HUES48 (cell line): ENCODE measurements around the gene EVA1A.

ENCODE experiments used
- H3K27ac ChIP-seq: one replicate; pipeline ENCODE4 v1.7.0; 2013; ENCODE audit warnings: low read depth, low read length, inconsistent platforms
- H3K27me3 ChIP-seq: 2 replicates; pipeline ENCODE4 v1.6.1; 2013; ENCODE audit warnings: mild to moderate bottlenecking, low read length; ENCODE audit not compliant: control insufficient read depth, insufficient read depth
- H3K36me3 ChIP-seq: 2 replicates; pipeline ENCODE4 v1.6.1; 2013; ENCODE audit warnings: low read length; ENCODE audit not compliant: control insufficient read depth, insufficient read depth
- H3K4me1 ChIP-seq: 2 replicates; pipeline ENCODE4 v1.6.1; 2013; ENCODE audit warnings: mild to moderate bottlenecking, low read length; ENCODE audit not compliant: control insufficient read depth, insufficient read depth
- H3K4me3 ChIP-seq: 2 replicates; pipeline ENCODE4 v1.5.1; 2013; ENCODE audit warnings: mild to moderate bottlenecking, low read depth, low read length
- H3K9ac ChIP-seq: 2 replicates; pipeline ENCODE4 v1.6.1; 2013; ENCODE audit warnings: mild to moderate bottlenecking, low read depth, low read length, moderate library complexity
- H3K9me3 ChIP-seq: 2 replicates; pipeline ENCODE4 v1.6.1; 2013; ENCODE audit warnings: low read length; ENCODE audit not compliant: control insufficient read depth, insufficient read depth

EVA1A gene

DNA sequence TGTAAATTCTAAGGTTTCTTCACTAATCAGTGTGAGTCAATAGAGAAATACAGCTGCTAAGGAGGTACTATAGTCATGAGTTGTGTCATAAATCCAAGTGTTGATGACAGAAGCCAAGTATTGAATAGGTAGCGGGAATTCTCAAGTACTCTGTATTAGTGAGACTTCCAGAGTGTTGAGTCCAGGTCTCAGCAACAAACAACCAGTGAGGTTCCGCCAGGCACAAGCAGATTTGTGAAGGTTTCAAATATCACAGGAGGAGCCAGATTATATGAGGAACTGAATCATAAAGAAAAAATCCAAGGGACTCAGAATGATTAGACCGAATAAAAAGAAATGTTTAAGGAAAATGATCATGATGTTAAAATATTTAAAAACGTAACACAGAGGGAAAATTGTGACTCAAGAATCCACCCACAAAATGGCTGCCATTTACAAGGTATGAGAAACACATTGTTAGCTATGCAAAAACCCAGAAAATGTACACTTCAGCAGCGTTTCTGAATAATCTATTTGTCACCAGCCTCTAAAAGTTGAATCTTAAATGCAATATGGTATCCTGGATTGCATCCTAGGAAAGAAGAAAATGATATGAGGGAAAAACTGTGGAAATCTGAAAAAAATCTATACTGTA is 27.3 kb upstream of the EVA1A start:
- H3K9me3 ChIP-seq: no peaks in the 10 kb centered on the region
- no peak overlapping the region for H3K4me3 ChIP-seq
- H3K4me1 ChIP-seq: peaks cover 7% of the 10 kb centered on the region; the same call in 1 of the 2 replicates
- no peaks in the 10 kb centered on the region for H3K36me3 ChIP-seq
- H3K27ac ChIP-seq: no peak overlapping the region
- H3K27me3 ChIP-seq: no peaks in the 10 kb centered on the region
- H3K9ac ChIP-seq: no peak overlapping the region

DNA sequence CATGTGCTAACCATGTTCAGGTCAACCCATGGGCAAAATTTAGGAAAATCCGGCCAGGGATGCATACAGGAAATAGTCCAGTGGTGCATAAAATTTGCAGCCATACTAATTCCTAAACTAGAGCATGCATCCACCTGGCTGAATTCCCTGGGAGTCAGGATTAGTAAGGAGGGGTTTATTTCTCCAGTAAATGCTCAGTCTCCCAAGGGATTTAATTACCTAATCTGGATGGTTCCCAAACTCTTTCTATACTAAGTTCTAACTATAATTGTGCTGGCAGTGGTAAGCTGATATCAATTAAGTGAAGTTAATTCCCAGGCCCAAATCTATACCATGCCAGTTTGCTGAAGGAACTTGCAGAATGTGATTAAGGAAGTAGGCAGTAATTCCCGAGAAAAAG is 26.2 kb upstream of the EVA1A start:
- H3K9me3 ChIP-seq: no peaks in the 10 kb centered on the region
- H3K27ac ChIP-seq: no peak overlapping the region
- H3K27me3 ChIP-seq: no peaks in the 10 kb centered on the region

DNA sequence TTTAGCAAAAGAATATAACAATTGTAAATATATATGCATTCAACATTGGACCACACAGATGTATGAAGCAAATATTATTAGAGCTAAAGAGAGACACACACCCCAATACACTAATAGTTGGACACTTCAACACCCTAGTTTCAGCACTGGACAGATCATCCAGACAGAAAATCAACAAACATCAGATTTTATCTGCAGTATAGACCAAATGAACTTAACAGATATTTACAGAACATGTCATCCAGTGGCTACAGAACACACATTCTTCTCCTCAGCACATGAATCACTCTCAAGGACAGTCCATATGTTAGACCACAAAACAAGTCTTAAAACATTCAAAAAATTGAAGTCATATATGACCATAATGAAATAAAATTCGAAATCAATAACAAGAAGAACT is 22.1 kb upstream of the EVA1A start:
- no peaks in the 10 kb centered on the region for H3K36me3 ChIP-seq
- H3K4me1 ChIP-seq: no peaks in the 10 kb centered on the region
- no peak overlapping the region for H3K27ac ChIP-seq
- no peak overlapping the region for H3K9ac ChIP-seq
- H3K9me3 ChIP-seq: no peaks in the 10 kb centered on the region
- H3K4me3 ChIP-seq: no peak overlapping the region
- no peaks in the 10 kb centered on the region for H3K27me3 ChIP-seq

More for the DNA sequence above, 26.2 kb upstream of the EVA1A start:
- Histone ChIP-seq H3K4me1 (peaks cover 4% of the 10 kb centered on the region; the same call in 1 of the 2 replicates), H3K36me3 (no peaks in the 10 kb centered on the region), H3K4me3 (no peak overlapping the region), H3K9ac (no peak overlapping the region)

DNA sequence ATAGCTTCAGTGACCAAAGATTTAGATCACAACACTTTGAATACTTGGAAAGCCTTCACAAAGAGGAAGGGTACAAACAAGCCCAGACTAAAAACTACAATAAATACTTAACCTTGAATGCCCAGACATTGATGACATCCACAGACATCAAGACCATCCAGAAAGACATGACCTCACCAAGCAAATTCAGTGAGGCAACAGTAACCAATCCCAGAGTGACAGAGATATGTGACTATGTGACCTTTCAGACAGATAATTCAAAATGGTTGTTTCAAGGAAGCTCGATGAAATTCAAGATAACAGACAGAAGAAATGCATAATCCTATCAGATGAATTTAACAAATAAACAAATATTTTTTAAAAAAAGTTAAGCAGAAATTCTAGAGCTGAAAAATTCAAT is 19.9 kb upstream of the EVA1A start:
- Histone ChIP-seq H3K36me3 (no peaks in the 10 kb centered on the region), H3K27me3 (no peaks in the 10 kb centered on the region), H3K27ac (no peak overlapping the region), H3K4me1 (no peaks in the 10 kb centered on the region), H3K4me3 (no peak overlapping the region), H3K9me3 (no peaks in the 10 kb centered on the region), H3K9ac (no peak overlapping the region)

DNA sequence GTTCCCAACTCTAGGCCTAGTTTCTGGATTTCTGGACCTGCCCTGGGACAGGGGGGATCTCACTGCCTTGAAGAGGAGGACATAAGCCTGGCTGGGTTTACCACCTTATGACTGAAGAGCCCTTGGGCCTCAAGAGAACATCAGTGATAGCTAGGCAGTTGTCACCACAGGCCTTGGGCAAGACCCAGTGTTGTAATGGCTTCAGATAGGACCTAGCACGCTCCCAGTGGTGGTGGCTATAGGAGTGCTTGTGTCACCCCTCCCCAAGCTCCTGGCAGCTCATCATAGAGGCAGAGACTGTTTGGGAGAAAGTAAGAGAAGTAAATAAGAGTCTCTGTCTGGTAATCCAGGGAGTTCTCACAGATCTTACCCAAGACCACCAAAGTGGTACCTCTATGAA is 19.4 kb upstream of the EVA1A start:
- Histone ChIP-seq H3K27me3 (no peaks in the 10 kb centered on the region), H3K4me3 (no peak overlapping the region), H3K36me3 (no peaks in the 10 kb centered on the region), H3K9ac (no peak overlapping the region), H3K9me3 (no peaks in the 10 kb centered on the region), H3K4me1 (no peaks in the 10 kb centered on the region), H3K27ac (no peak overlapping the region)

DNA sequence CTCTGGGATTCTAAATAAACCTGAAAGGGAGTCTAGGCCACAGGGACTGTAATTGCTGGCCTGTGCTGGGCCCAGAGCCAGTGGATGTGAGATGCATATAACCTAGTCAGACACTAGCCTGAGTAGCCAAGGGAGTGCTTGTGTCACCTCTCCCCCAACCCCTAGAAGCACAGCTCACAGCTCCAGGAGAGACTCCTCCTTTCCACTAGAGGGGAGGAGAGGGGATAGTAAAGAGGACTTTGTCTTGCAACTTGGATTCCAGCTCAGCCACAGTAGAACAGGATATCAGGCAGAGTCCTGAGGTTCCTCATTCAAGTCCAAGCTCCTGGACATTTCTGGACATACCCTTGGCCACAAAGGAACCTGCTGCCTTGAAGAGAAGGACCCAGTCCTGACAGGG is 18.4 kb upstream of the EVA1A start:
- H3K36me3 ChIP-seq: no peaks in the 10 kb centered on the region
- no peak overlapping the region for H3K4me3 ChIP-seq
- no peaks in the 10 kb centered on the region for H3K4me1 ChIP-seq
- no peak overlapping the region for H3K9ac ChIP-seq
- H3K27ac ChIP-seq: no peak overlapping the region
- no peaks in the 10 kb centered on the region for H3K9me3 ChIP-seq
- H3K27me3 ChIP-seq: no peaks in the 10 kb centered on the region

DNA sequence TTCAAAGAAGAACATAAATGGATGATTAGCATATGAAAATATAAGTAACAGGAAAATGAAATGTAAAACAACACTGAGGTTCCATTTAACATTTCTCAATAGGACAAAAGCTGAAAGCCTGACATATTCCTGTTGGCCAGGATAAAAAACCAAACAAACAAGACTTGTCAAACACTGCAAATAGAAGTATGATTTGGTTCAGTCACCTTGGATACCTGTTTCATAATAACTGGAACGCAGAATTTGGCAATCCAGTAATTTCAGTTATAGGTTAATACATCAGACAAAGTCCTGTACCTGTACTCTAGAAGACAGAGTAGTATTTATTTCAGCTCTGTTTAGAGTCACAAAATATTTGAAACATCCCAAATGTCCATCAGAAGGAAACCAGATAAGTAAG is 16.5 kb upstream of the EVA1A start:
- Histone ChIP-seq H3K27ac (no peak overlapping the region), H3K4me3 (no peak overlapping the region), H3K4me1 (no peaks in the 10 kb centered on the region), H3K9me3 (no peaks in the 10 kb centered on the region), H3K9ac (no peak overlapping the region), H3K27me3 (no peaks in the 10 kb centered on the region), H3K36me3 (no peaks in the 10 kb centered on the region)

DNA sequence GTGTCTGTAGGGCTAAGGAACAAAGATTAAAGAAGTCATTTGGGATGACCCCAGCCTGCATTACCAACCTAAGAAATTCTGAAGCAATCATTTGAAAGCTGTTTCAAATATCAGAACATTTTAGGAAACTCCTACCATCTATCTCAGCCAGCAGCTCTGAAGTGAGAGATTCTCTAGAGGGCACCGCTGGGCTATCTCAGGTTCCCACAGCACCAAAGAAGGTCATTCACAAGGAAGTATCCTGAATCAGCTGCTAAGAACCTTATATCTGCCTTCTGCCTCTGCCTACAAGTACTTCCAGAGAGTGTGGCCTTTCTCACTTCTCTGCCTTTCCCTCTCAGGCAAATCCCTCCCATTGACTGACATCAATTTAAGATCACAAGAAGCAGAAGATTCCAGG is 13.4 kb upstream of the EVA1A start:
- Histone ChIP-seq H3K27ac (no peak overlapping the region), H3K36me3 (no peaks in the 10 kb centered on the region), H3K27me3 (no peaks in the 10 kb centered on the region), H3K9me3 (no peaks in the 10 kb centered on the region), H3K4me1 (no peaks in the 10 kb centered on the region), H3K9ac (no peak overlapping the region), H3K4me3 (no peak overlapping the region)

DNA sequence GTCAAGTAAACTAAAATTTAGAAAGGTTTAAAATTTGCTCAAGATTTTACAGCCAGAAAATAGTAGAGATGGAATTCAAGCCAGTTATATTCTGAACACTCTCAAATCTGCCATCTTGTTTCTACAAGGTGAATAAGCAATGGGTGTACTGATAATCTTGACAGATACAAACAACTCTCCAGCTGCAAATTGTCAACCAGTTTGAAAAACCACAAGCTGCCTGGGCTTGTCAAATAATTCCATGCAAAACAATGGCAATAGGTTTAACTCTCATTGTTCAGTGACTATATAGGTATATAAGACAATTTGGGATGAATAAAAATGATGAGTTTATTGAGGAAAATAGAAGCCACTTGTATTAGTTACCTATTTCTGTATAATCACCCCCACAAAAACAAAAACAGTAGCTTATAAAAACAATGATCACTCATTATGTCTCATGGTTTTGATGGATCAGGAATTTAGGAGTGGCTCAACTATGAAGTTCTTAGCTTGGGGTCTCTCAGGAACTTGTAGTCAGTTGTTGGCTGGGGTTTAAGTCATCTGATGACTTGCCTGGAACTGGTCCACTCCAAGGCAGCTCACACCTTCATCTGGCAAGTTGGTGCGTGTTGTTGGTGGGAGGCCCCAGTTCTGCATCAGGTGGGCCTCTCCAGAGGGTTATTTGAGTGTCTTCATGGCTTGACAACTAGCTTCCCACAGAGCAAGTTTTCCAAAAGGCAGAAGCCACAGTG is 12.6 kb upstream of the EVA1A start:
- Histone ChIP-seq H3K4me3 (no peak overlapping the region), H3K36me3 (no peaks in the 10 kb centered on the region), H3K9ac (no peak overlapping the region), H3K4me1 (no peaks in the 10 kb centered on the region), H3K27me3 (no peaks in the 10 kb centered on the region), H3K9me3 (no peaks in the 10 kb centered on the region), H3K27ac (no peak overlapping the region)

DNA sequence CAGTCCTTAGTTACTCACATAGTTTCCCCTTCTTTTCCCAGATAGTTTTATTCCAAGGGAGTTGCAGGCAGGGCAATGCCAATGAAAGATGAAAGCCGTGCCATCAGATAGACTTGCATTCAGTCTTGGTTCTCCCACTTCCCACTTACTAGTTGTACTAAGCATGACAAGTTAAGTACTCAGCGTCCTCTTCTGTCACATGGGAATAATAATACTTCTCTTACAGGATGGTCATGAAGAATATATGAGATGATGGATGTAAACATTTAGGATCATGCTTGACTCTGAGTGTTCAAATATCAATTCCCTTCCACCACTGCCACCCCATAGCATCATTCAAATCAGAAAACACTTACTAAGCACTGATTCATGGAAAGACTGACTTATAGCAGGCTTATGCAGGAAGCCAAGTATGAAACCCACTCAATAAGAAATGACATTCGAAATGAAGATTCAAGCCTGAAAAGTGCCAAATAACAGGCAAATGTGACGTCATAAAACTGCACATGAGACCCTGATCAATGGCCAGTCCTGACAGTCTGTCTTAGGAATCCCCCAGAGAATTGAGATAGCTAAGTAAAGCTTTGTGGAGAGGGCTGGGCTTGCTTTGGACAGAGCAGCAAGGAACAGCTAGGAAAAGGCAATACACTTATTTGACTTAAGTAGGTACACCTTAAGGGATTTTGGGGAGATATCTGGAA is 11.1 kb upstream of the EVA1A start:
- H3K27me3 ChIP-seq: no peaks in the 10 kb centered on the region
- no peak overlapping the region for H3K4me3 ChIP-seq
- H3K27ac ChIP-seq: no peak overlapping the region
- no peaks in the 10 kb centered on the region for H3K36me3 ChIP-seq
- H3K9ac ChIP-seq: no peak overlapping the region
- H3K4me1 ChIP-seq: no peaks in the 10 kb centered on the region
- H3K9me3 ChIP-seq: no peaks in the 10 kb centered on the region
